ENCODE data around the gene GSTT2B. TPM values are rescaled to one million over a fixed set of nuclear protein-coding genes. Genes with fewer than 3 reads are reported as not detected.
"Not testable (repeated sequence)": the region's sequence is repeated elsewhere in the genome, so short reads cannot be mapped to it uniquely, and the experiment has no call there.

Gene GSTT2B, protein sequence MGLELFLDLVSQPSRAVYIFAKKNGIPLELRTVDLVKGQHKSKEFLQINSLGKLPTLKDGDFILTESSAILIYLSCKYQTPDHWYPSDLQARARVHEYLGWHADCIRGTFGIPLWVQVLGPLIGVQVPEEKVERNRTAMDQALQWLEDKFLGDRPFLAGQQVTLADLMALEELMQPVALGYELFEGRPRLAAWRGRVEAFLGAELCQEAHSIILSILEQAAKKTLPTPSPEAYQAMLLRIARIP
- 10 to 100 TPM in 2 of 6 experiments, 1 to 10 TPM in 2, under 1 TPM in 1, not detected in 1; 0.50 to 23.7 (median 3.4) TPM for total RNA-seq
- long read RNA-seq, transcript GSTT2B-201 (5 exons, 1,099 nt) = major isoform, 13 of 19 reads
- long read RNA-seq, partial matches to known transcripts = 5 of 19 reads
- long read RNA-seq, other reads (novel, unspliced or antisense) = 0 of 19 reads

DNA sequence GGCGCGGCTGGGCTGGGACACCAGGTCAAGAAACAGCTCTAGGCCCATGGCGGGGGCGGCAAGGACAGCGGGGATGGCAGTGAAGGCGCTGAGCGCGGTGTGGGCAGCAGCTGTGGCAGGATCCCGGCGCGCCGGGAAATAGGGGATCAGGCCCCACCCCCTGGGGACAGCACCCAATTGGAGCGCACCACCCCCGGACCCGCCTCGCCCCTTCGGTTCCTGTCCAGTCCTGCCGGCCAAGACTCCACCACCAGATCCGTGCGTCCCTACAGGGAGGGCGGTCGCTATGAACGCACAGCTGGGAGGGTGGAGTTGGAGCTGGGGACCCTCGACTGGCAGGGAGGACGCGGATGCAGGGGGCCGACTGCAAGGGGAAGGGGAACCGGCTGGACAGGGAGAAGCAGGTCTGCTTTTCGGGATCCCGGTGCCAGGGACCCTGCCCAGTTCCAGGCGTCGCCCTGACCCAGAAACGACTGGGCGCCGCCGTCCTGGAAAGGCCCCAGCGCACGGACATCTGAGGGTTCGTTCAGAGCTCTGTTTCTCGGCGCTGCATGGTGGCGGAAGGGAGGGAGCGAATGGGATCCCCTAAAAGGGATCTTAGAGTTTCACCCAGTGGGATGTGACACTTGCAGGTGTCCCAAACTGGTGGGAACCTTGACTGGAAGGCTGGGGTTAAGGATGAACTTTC lies at the start of gene GSTT2B:
TSS of gene GSTT2B (minus strand) at position 112 of the 688 bp plus-strand sequence. CDS start at position 48, 64 bp downstream.
- intact Hi-C loops (cut with DNase I); H3K4me1 ChIP-seq; H3K27me3 ChIP-seq; H3K27ac ChIP-seq; H3K36me3 ChIP-seq; H3K9me3 ChIP-seq; DNase-seq: not testable (repeated sequence)
- peak within 1 kb of the TSS in 1 of 3 donors; percentile 19 for H3K4me3 ChIP-seq
- no CpG with 5 or more reads among the region's 43 CpGs for WGBS (ENCODE audit: insufficient coverage, low coverage, low lambda C conversion rate, missing lambda C conversion rate)
- ATAC-seq = peak; percentile 84 to 95 (median 86)

- intact Hi-C loops (cut with DNase I) = no loop called here
- Histone ChIP-seq H3K4me3 (no peak overlapping the region), H3K27ac (no peak overlapping the region), H3K4me1 (peaks cover 0 to 7% (median 0%) of the 10 kb centered on the region in 4 donors), H3K36me3 (no peaks in the 10 kb centered on the region), H3K9me3 (no peaks in the 10 kb centered on the region), H3K27me3 (no peaks in the 10 kb centered on the region)
- no peak for TF ChIP-seq POLR2A (IDR thresholded peaks at IDR 0.05)
- TF ChIP-seq, protein P1, sequence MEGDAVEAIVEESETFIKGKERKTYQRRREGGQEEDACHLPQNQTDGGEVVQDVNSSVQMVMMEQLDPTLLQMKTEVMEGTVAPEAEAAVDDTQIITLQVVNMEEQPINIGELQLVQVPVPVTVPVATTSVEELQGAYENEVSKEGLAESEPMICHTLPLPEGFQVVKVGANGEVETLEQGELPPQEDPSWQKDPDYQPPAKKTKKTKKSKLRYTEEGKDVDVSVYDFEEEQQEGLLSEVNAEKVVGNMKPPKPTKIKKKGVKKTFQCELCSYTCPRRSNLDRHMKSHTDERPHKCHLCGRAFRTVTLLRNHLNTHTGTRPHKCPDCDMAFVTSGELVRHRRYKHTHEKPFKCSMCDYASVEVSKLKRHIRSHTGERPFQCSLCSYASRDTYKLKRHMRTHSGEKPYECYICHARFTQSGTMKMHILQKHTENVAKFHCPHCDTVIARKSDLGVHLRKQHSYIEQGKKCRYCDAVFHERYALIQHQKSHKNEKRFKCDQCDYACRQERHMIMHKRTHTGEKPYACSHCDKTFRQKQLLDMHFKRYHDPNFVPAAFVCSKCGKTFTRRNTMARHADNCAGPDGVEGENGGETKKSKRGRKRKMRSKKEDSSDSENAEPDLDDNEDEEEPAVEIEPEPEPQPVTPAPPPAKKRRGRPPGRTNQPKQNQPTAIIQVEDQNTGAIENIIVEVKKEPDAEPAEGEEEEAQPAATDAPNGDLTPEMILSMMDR (IDR thresholded peaks at IDR 0.05) = no peak
- ATAC-seq (no peak), DNase-seq (no peak)
- 100% methylated on average over 2 of the region's 2 CpGs for WGBS (ENCODE audit: insufficient coverage, low coverage, low lambda C conversion rate, missing lambda C conversion rate)
These were observed 49.0 kb upstream of the GSTT2B start for GRCh38 chr22:24010018-24010391.

DNA sequence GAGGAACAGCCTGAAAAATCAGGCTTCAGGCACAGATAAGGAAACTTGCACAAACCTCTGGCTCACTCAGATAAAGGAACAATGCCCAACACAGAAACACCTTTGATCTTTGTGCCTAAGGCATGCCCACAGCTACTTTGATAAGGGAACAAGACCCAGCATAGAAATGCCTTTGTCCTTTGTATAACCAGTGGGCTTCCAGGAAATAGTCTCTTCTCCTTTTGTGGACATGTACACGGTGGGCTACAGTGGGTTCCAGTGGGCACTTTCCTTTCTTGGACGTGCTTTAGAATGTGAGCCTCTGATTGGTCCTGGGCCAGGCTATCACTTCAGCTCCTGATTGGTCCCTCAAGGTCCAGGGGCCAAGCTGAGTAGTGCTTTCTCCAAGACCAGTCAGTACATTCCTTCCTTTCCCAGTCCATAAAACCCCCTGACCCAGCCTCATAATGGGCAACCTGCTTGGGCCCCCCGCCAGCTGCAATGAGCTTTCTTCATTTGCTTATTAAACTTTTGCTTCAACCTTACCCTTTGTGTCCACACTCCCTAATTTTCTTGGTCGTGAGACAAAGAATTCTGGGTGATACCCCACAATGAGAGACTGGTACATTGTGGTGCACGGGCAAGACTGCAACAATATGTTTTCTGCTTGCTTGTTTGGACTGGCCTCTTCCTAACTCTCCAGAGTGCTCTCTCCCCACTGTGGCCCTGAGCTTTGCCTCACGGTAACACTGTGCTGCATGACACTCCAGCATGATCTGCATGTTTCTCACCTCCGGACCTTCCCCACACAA lies 48.4 kb upstream of the GSTT2B start:
- Histone ChIP-seq H3K4me1 (peaks cover 0 to 7% (median 0%) of the 10 kb centered on the region in 4 donors), H3K4me3 (no peak overlapping the region), H3K27me3 (no peaks in the 10 kb centered on the region), H3K9me3 (no peaks in the 10 kb centered on the region), H3K36me3 (no peaks in the 10 kb centered on the region), H3K27ac (no peak overlapping the region)
- TF ChIP-seq, protein P1 (IDR thresholded peaks at IDR 0.05) = no peak
- TF ChIP-seq POLR2A (IDR thresholded peaks at IDR 0.05) = no peak
- no peak for ATAC-seq
- intact Hi-C loops (cut with DNase I) = no loop called here
- WGBS (ENCODE audit: insufficient coverage, low coverage, low lambda C conversion rate, missing lambda C conversion rate) = 85% methylated on average over 7 of the region's 7 CpGs
- no peak for DNase-seq

- intact Hi-C loops (cut with DNase I) = no loop called here
- WGBS (ENCODE audit: insufficient coverage, low coverage, low lambda C conversion rate, missing lambda C conversion rate) = 78% methylated on average over 6 of the region's 6 CpGs
- no peak overlapping the region for H3K27ac ChIP-seq
These were observed 47.6 kb upstream of the GSTT2B start for GRCh38 chr22:24008381-24009226.

More at GRCh38 chr22:24008381-24009226, 47.6 kb upstream of the GSTT2B start:
- Histone ChIP-seq H3K4me1 (peaks cover 0 to 7% (median 0%) of the 10 kb centered on the region in 4 donors), H3K9me3 (no peaks in the 10 kb centered on the region), H3K4me3 (no peak overlapping the region), H3K36me3 (no peaks in the 10 kb centered on the region), H3K27me3 (no peaks in the 10 kb centered on the region)
- TF ChIP-seq, protein P1 (IDR thresholded peaks at IDR 0.05) = no peak
- no peak for TF ChIP-seq POLR2A (IDR thresholded peaks at IDR 0.05)
- DNase-seq = no peak
- no peak for ATAC-seq
